NCI-H1436 treated with DMSO at 0.1 percent for 48 hours (cell line): ENCODE measurements around the gene GRK1.

ENCODE experiments used
- DNase-seq: peaks from one replicate; lab custom pipeline; 2025; lab: John Stamatoyannopoulos, UW

Gene GRK1

GRCh38 chr13:113758651-113759524 lies 91.9 kb downstream of the GRK1 start, which contains the start of gene TMEM255B:
Gene TMEM255B, plus strand, starts transcription at chr13:113759226. Its CDS starts 44 bp downstream, at chr13:113759270.
- no peak for DNase-seq

- no peak for DNase-seq
Observed at GRCh38 chr13:113759525-113760137, 92.6 kb downstream of the GRK1 start.

GRCh38 chr13:113761136-113761535 lies 94.1 kb downstream of the GRK1 start:
- DNase-seq = no peak

GRCh38 chr13:113762075-113762474 lies 95.1 kb downstream of the GRK1 start:
- no peak for DNase-seq

- DNase-seq = no peak
Observed at GRCh38 chr13:113762538-113762937, 95.5 kb downstream of the GRK1 start.

GRCh38 chr13:113763254-113763653 lies 96.2 kb downstream of the GRK1 start:
- DNase-seq = no peak

GRCh38 chr13:113763961-113764792 lies 97.2 kb downstream of the GRK1 start:
- no peak for DNase-seq

- no peak for DNase-seq
Observed at GRCh38 chr13:113764793-113765563, 98.0 kb downstream of the GRK1 start.

- DNase-seq = no peak
Observed at GRCh38 chr13:113765564-113765910, 98.5 kb downstream of the GRK1 start.

GRCh38 chr13:113766035-113766800 lies 99.2 kb downstream of the GRK1 start:
- DNase-seq = no peak

- DNase-seq = no peak
Observed at GRCh38 chr13:113767366-113767765, 100.3 kb downstream of the GRK1 start.

GRCh38 chr13:113768018-113768905 lies 101.2 kb downstream of the GRK1 start:
- no peak for DNase-seq

GRCh38 chr13:113769106-113769505 lies 102.1 kb downstream of the GRK1 start:
- no peak for DNase-seq

GRCh38 chr13:113769881-113770280 lies 102.9 kb downstream of the GRK1 start:
- DNase-seq = no peak

- no peak for DNase-seq
Observed at GRCh38 chr13:113770441-113770840, 103.4 kb downstream of the GRK1 start.

- DNase-seq = no peak
Observed at GRCh38 chr13:113770937-113771336, 103.9 kb downstream of the GRK1 start.

GRCh38 chr13:113771709-113772331 lies 104.8 kb downstream of the GRK1 start:
- no peak for DNase-seq

GRCh38 chr13:113774177-113775107 lies 107.4 kb downstream of the GRK1 start:
- DNase-seq = no peak
